ENCODE measurements around the gene SDK2.

Gene SDK2

DNA sequence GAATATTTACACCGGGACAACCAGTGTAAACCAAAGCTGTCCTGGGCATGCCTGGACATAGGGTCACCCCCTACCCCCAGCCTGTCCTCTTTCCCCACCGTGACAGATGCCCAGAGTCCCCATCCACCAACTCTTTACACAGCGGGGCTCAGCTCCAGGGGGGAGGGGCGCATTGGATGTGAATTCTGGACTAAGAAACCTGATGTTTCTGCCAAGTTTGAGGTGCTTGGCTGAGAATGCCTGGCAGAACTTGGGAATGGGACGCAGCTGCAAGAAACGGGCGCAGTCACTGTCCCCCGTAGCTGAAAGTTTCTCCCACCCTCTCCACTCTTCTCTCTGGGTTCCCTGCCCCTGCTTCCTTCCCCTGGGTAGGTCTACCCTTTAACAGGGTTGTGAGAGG is 264.4 kb downstream of the SDK2 start:
- DNase-seq, result no peak

DNA sequence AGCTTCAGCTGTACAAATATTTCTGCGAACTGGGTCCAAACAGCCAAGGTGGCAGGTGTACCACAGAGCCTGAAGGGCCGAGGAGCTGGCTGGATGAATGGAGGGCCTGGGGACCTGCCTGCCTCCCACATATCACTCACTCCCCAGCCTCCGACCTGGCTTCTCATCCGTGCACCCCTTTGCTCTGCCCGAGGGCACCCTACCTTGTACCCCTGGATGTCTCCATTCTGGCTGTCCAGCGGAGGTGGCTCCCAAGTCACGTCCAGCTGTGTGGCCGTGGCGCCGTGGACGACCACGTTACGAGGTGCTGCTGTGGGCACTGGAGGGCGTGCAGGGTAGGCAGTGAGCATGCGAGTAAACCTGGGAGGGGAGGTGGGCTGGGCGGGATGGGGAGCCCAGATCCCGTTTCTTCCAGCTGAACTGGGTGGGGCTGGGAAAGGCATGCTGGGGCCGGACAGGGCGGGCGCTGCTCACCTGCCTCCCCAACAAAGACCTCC is 265.2 kb downstream of the SDK2 start:
- no peak for DNase-seq

DNA sequence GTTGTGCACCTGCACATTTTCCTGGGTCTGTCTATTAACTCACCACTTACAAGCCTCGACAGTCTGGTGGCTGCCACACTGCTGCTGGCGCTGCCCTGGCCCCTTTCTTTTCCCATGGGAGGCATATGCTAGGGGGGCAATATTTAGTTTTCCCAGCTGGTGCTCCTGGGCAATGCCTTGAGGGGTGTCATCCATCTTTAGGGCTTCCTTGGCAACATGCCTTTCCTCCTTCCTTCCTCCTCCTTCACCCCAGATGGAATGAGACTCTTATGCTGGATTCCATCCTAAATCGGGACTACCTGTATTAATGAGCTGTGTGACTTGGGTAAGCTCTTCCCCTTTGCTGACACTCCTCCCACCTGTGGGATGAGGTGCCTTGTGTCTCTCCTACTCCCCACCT is 267.6 kb downstream of the SDK2 start:
- no peak for DNase-seq

GRCh38 chr17:73376152-73376551 is 268.1 kb downstream of the SDK2 start:
- DNase-seq, result no peak

DNA sequence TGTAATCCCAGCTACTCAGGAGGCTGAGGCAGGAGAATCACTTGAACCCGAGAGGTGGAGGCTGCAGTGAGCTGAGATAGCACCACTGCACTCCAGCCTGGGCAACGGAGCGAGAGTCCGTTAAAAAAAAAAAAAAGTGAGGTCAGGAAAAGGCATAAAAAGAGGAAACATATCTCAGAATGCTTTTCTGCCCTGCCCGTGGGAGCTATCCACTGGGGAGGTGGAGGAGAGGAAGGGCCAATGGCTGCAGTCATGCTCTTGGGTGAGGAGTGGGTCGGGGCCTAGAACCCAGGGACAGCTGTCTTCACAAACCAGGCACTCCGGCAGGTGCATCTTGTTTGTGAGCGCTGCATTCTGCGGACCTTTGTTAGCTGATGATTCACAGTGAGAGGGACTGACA is 272.4 kb downstream of the SDK2 start:
- no peak for DNase-seq

DNA sequence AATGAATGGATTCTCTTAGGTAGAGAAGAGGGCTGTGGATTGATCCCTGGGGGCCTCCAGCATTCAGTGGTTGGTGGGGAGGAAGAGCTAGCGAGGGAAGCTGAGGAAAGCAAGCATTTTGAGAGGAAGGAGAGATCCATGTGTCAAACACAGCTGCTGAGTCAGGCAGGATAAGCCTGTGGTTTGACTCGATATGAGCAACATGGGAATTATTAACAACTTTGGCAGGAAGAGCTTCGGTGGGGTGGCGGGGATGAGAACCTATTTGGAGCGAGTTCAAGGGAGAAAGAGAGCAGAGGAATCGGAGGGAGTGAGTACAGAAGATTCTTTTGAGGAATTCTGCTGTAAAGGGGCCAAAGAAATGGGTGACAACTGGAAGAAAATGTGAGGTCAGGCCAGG is 273.0 kb downstream of the SDK2 start:
- DNase-seq, result no peak

DNA sequence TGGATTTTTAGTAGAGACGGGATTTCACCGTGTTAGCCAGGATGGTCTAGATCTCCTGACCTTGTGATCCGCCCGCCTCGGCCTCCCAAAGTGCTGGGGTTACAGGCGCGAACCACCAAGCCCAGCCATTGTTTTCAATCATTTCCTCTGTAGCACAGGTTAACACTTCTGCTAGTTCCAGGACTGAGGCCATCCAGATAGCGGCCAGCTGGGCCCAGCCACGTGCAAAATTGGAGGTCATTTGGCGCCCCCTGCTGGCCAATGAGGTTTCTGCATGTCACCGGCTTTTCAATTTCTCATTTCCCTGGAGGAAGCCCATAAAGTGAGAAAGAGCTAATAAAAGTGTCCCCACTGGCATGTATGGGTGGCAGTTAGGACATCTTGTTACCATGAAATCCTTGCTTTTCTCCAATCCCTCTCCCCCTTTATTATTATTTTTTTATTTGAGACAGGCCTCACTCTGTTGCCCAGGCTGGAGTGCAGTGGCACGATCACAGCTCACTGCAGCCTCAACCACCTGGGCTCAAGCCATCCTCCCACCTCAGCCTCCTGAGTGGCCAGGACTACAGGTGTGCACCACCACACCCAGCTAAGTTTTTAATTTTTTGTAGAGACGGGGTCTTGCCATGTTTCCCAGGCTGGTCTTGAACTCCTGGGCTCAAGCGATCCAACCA is 274.3 kb downstream of the SDK2 start:
- DNase-seq, result peak; percentile 82

DNA sequence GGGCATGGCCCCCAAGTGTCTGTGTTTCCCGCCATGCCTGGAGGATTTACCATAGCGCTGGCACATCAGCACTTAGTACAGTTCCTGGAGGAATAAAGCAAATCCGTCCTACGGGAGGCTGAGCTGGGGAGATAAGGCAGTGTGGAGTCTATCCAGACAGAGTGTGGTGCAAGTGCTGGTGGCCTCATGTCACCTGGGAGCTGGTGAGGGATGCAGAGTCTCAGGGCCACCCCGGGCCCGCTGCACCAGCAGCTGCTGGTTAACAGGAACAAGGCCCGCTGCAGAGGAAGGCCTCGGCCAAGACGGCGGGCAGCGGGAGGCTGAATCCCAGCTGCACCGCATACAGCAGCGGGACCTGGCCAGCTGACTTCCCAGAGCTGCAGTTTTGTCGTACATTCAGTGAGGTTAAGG is 275.1 kb downstream of the SDK2 start:
- no peak for DNase-seq

GRCh38 chr17:73368085-73368631 is 276.1 kb downstream of the SDK2 start:
- no peak for DNase-seq

GRCh38 chr17:73365906-73366623 is 278.2 kb downstream of the SDK2 start:
- no peak for DNase-seq

GRCh38 chr17:73365301-73365874 is 278.9 kb downstream of the SDK2 start:
- no peak for DNase-seq

GRCh38 chr17:73364155-73364522 is 280.1 kb downstream of the SDK2 start:
- no peak for DNase-seq

GRCh38 chr17:73363442-73364154 is 280.6 kb downstream of the SDK2 start:
- no peak for DNase-seq

GRCh38 chr17:73362697-73363096 is 281.5 kb downstream of the SDK2 start:
- DNase-seq, result no peak

GRCh38 chr17:73360961-73361761 is 283.1 kb downstream of the SDK2 start:
- DNase-seq, result no peak

DNA sequence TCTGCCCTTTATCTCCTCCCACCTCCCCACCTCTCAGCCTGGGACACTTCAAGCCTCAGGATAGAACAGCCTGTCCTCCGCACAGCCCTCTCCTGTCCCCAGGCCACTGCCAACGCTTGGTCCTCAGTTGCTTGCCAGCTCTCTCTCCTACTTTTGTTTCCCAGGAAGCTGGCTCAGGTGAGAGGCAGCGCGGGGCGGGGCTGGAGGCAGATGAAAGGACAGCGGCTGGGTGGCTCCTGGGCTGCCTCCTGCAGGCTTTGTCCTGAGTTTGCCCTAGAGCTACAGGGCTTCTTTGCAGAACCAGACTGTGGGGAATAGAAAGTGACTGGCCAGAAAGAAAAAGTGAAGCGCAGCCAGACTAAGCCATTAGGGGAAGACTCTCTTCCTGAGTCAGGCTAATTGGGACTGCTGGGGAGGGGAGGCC is 284.2 kb downstream of the SDK2 start:
- no peak for DNase-seq

DNA sequence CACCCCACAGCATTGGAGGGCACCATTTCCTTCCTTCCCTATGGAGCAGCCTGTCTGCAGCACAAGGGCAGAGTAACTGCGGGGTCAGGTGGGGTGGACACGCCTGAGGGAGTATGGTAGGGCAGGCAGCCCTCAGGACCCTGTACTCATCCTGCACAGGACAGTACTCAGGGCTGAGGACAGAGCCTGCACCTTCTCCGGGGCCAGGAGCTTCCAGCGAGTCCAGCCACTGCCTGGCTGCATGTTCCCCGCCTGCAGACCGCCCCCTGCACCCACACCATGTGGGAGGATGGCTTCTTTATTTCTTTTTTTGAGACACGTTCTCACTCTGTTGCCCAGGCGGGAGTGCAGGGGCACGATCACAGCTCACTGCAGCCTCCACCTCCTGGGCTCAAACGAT is 284.9 kb downstream of the SDK2 start:
- no peak for DNase-seq

DNA sequence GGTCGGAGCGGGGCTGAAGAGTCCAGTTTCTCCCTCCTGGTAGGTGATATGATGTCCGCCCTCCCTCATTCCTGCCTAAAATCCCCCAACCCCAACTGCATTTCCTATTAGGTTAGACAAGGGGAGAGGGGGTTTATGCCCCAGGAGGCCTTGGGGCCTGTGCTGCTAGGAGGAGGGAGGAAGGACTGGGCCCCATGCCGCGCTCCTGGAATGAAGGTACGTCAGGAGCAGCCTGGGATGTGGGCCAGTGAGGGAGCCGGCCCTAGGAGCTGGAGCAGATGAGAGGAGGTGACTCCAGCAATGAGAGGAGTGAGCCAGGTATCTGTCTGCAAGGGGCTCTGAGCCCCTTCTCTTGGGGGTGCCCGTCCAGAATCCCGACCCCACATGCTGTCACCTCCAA is 285.6 kb downstream of the SDK2 start:
- DNase-seq, result no peak

DNA sequence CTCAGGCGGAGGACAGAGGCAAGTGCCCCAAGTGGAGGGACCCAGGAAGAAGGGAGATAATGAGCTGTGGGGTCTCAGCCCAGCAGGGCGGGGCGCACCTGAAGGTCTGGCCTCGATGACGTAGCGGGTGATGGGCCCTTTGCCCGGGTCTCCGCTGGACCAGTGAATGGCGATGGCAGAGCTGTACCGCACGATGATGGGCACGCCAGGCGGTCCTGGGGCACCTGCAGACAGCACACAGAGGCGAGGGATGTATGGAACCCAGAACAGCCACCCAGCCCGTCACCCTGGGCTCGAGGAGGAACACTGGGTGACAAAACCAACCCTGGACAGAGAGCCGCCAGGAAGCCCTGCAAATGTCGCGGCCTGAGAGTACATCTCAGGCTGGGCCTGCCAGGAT is 286.3 kb downstream of the SDK2 start:
- DNase-seq, result no peak

DNA sequence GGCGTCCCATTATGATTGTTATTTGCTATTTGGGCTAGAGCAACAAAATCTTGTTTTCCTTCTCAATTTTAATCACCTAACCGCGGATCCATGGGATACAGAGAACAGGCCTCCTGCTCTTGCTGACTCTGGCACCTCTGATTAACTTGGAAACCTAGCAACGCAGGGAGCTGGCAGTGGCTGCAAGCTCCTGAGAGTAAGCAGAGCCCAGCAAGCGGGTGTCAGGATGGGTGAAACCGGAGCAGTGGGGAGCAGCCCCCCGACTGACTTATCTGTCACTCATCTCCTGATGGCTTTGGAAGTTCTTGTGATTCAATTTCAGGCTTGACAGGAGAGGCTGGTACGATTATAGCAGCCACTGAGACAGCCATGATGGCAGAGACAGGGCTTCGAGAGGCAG is 286.9 kb downstream of the SDK2 start:
- no peak for DNase-seq

DNA sequence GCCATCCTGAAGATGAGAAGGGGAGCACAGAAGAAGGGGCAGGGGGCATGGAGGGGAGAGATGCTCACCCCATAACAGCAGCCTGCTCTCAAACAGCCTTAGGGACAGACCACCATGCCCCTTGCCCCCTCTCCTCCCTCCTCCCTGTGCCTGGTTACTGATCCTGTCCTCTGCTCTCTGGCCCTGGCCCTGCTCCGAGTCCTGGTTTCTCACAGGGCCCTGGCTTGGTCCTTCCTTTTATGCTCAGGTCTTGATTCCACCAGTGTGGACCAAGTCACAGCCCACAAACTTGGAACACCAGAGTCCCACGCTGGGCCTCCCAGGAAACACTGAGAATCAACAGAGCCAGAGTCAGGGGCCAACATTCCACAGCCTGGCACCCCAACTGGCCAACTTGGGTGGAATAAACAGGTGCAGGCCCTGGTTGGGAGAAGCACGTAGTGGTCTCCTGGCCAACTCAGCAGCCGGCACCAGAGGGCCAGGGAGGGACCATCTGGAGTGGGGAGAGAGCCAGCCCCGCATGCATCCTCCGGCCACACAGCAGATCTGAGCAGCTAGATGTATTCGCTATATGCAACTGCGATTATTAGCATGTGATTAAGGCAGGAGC is 287.6 kb downstream of the SDK2 start:
- DNase-seq, result no peak
